ENCODE measurements around the gene ZDHHC3.

Gene ZDHHC3

DNA sequence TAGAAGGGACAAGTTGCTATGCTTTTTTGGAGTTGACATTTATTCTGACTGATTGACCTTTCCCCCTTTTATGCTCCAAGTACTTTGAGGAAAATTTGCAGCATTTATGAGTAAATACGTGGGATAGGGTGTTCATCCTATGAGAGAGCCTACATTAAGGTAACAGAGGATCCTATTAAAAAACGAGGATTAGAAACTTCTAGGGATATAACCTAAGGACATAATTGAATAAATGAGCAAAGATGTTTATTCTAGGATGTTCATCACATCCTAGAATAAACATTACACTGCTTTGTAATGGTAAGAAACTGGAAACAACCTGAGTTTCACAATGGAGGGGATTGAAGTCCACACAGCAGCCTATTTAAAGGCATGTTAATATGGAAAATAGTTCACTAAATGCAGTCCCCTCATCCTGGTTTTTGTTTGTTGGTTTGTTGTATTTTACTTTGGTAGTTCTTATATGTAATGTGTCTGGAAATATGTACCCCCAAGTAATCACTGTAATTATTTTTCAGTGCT is 26.2 kb upstream of the ZDHHC3 start:
- Histone ChIP-seq H3K27ac (no peak overlapping the region), H3K9me3 (no peaks in the 10 kb centered on the region), H3K27me3 (no peaks in the 10 kb centered on the region), H3K4me3 (no peak overlapping the region), H3K36me3 (peaks cover 56 to 86% (median 62%) of the 10 kb centered on the region in 3 donors), H3K4me1 (no peaks in the 10 kb centered on the region)
- TF ChIP-seq CTCF (IDR thresholded peaks at IDR 0.05): no peak
- no peak for DNase-seq
- intact Hi-C loops (cut with DNase I; ENCODE audit: low total_unique reads): no loop called here

DNA sequence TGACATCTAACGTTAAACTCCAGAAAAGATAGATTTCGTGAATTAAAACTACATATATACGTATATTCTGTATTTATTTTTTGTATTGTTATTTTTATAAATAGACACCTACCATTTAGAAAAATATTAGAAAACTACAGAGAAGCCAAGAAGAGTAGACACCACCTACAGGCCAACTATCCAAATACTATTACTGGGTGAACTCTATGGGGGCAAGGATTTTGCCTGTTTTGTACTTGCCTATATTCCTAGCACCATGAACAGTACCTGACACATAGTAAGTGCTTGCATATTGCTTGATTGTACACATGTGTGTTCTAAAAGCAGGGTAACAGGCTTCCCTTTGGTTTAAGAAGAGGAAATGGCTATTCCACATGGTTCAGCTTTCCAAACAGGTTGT is 25.8 kb upstream of the ZDHHC3 start:
- no peaks in the 10 kb centered on the region for H3K4me1 ChIP-seq
- no peak overlapping the region for H3K4me3 ChIP-seq
- peaks cover 58 to 88% (median 60%) of the 10 kb centered on the region in 3 donors for H3K36me3 ChIP-seq
- DNase-seq: no peak
- no peaks in the 10 kb centered on the region for H3K27me3 ChIP-seq
- TF ChIP-seq CTCF (IDR thresholded peaks at IDR 0.05): no peak
- no peaks in the 10 kb centered on the region for H3K9me3 ChIP-seq
- H3K27ac ChIP-seq: no peak overlapping the region
- intact Hi-C loops (cut with DNase I; ENCODE audit: low total_unique reads): no loop called here

GRCh38 chr3:45000823-45001222 is 24.8 kb upstream of the ZDHHC3 start:
- no peak for DNase-seq
- Histone ChIP-seq H3K27ac (no peak overlapping the region), H3K4me1 (peaks cover 0 to 6% (median 2%) of the 10 kb centered on the region in 4 donors), H3K36me3 (peaks cover 57 to 96% (median 58%) of the 10 kb centered on the region in 3 donors), H3K9me3 (no peaks in the 10 kb centered on the region), H3K4me3 (no peak overlapping the region), H3K27me3 (no peaks in the 10 kb centered on the region)
- intact Hi-C loops (cut with DNase I; ENCODE audit: low total_unique reads): no loop called here
- TF ChIP-seq CTCF (IDR thresholded peaks at IDR 0.05): no peak

DNA sequence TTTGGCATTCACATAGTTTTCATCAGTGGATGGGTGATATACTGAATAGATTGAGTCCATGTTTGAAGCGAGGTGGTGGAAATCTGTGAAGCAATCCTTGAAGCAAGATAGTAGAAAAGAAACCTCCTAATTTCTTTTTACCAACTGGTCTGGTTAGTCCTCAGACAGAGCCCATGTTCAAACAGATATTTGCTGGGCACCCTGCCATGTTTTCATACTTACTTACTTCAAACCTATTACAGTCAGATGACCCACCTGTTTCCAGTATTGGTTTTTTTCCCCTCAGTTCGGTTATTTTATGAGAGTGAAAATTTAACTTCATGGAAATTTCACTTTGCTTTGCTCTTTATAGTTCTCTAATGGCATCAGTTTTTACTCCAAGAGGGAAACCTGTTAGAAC is 23.8 kb upstream of the ZDHHC3 start:
- Histone ChIP-seq H3K27me3 (no peaks in the 10 kb centered on the region), H3K4me3 (no peak overlapping the region), H3K9me3 (no peaks in the 10 kb centered on the region), H3K4me1 (peaks cover 0 to 16% (median 12%) of the 10 kb centered on the region in 4 donors), H3K36me3 (peaks cover 47 to 86% (median 48%) of the 10 kb centered on the region in 3 donors), H3K27ac (no peak overlapping the region)
- intact Hi-C loops (cut with DNase I; ENCODE audit: low total_unique reads): no loop called here
- TF ChIP-seq CTCF (IDR thresholded peaks at IDR 0.05): no peak
- no peak for DNase-seq

- no peak for TF ChIP-seq CTCF (IDR thresholded peaks at IDR 0.05)
- Histone ChIP-seq H3K9me3 (no peaks in the 10 kb centered on the region), H3K36me3 (peaks cover 32 to 63% (median 41%) of the 10 kb centered on the region in 3 donors), H3K4me1 (peaks cover 0 to 36% (median 21%) of the 10 kb centered on the region in 4 donors), H3K27me3 (no peaks in the 10 kb centered on the region), H3K4me3 (no peak overlapping the region), H3K27ac (peak overlapping the region in 1 of 2 donors; percentile 53)
- DNase-seq: no peak
- intact Hi-C loops (cut with DNase I; ENCODE audit: low total_unique reads): no loop called here
These were observed 20.6 kb upstream of the ZDHHC3 start for GRCh38 chr3:44996556-44996969.
